Liver (tissue), 9 donors: ENCODE measurements around the gene FOXK1. TPM values are rescaled to one million over a fixed set of nuclear protein-coding genes. Genes with fewer than 3 reads are reported as not detected.

Experiments used
- DNase-seq: peaks from one replicate; pipeline ENCODE4 v3.0.0-alpha.2; 2017; ENCODE audit warnings: low spot score
- H3K27ac ChIP-seq, 2 donors: one replicate each; pipeline ENCODE4 v1.7.0; 2013; ENCODE audit warnings: inconsistent platforms in 2 of 2, low read length in 2 of 2, control low read depth in 1 of 2, low read depth in 1 of 2, mild to moderate bottlenecking in 1 of 2
- H3K27me3 ChIP-seq, 4 donors: one replicate each; pipeline versions ENCODE4 v1.6.1 to v1.7.0; 2013; ENCODE audit warnings: low read length in 3 of 4, inconsistent platforms in 1 of 4, mild to moderate bottlenecking in 1 of 4, moderate library complexity in 1 of 4; ENCODE audit not compliant: control insufficient read depth in 4 of 4, insufficient read depth in 4 of 4
- H3K36me3 ChIP-seq, 4 donors: one replicate each; pipeline versions ENCODE4 v1.6.1 to v1.7.0; 2013; ENCODE audit warnings: low read length in 3 of 4, mild to moderate bottlenecking in 3 of 4, low read depth in 1 of 4, moderate library complexity in 1 of 4; ENCODE audit not compliant: control insufficient read depth in 4 of 4, insufficient read depth in 3 of 4
- H3K4me1 ChIP-seq, 4 donors: one replicate each; pipeline versions ENCODE4 v1.6.1 to v1.7.0; 2013; ENCODE audit warnings: low read length in 3 of 4, mild to moderate bottlenecking in 3 of 4, moderate library complexity in 1 of 4; ENCODE audit not compliant: control insufficient read depth in 4 of 4, insufficient read depth in 4 of 4
- H3K4me3 ChIP-seq, 3 donors: one replicate each; pipeline versions ENCODE4 v1.6.1 to v1.7.0; 2013; ENCODE audit warnings: low read length in 3 of 3, control low read depth in 1 of 3, low read depth in 1 of 3, mild to moderate bottlenecking in 1 of 3
- H3K9ac ChIP-seq, 2 donors: one replicate each; pipeline ENCODE4 v1.7.0; 2013; ENCODE audit warnings: low read length in 2 of 2, mild to moderate bottlenecking in 2 of 2, moderate library complexity in 2 of 2, control low read depth in 1 of 2, low read depth in 1 of 2
- H3K9me3 ChIP-seq, 4 donors: one replicate each; pipeline versions ENCODE4 v1.6.1 to v1.7.0; 2013; ENCODE audit warnings: low read length in 3 of 4; ENCODE audit not compliant: control insufficient read depth in 4 of 4
- EGR1 ChIP-seq, 2 donors: IDR thresholded peaks; 2 replicates each; pipeline ENCODE4 v1.6.1; 2016 to 2018; ENCODE audit warnings: antibody characterized with exemption in 2 of 2, low read depth in 2 of 2
- FOXA1 ChIP-seq: IDR thresholded peaks from 2 replicates; pipeline ENCODE4 v1.6.1; 2016; ENCODE audit warnings: antibody characterized with exemption
- FOXA2 ChIP-seq: IDR thresholded peaks from 2 replicates; pipeline ENCODE4 v1.6.1; 2016; ENCODE audit warnings: antibody characterized with exemption
- GABPA ChIP-seq, 2 donors: IDR thresholded peaks in 1 of 2; conservative IDR thresholded peaks in 1 of 2; 2 replicates each; pipeline ENCODE4 v1.6.1; 2016; ENCODE audit warnings: antibody characterized with exemption in 2 of 2, mild to moderate bottlenecking in 1 of 2, moderate library complexity in 1 of 2
- HNF4A ChIP-seq, 2 donors: conservative IDR thresholded peaks; 2 replicates each; pipeline ENCODE4 v1.6.1; 2016; ENCODE audit warnings: antibody characterized with exemption in 2 of 2, mild to moderate bottlenecking in 2 of 2
- HNF4G ChIP-seq: IDR thresholded peaks from 2 replicates; pipeline ENCODE4 v1.6.1; 2016; ENCODE audit warnings: antibody characterized with exemption
- JUND ChIP-seq, 2 donors: IDR thresholded peaks; 2 replicates each; pipeline ENCODE4 v1.6.1; 2016; ENCODE audit warnings: antibody characterized with exemption in 2 of 2
- NR2F2 ChIP-seq: IDR thresholded peaks from 2 replicates; pipeline ENCODE4 v1.6.1; 2016; ENCODE audit warnings: antibody characterized with exemption
- RAD21 ChIP-seq, 2 donors: IDR thresholded peaks; 2 replicates each; pipeline ENCODE4 v1.6.1; 2016; ENCODE audit warnings: antibody characterized with exemption in 2 of 2, mild to moderate bottlenecking in 2 of 2
- RXRA ChIP-seq, 2 donors: IDR thresholded peaks; 2 replicates each; pipeline ENCODE4 v1.6.1; 2017 to 2018; ENCODE audit warnings: antibody characterized with exemption in 2 of 2, mild to moderate bottlenecking in 1 of 2
- SP1 ChIP-seq: IDR thresholded peaks from 2 replicates; pipeline ENCODE4 v1.6.1; 2018; ENCODE audit warnings: antibody characterized with exemption, mild to moderate bottlenecking
- TAF1 ChIP-seq: conservative IDR thresholded peaks from 2 replicates; pipeline ENCODE4 v1.6.1; 2016; ENCODE audit warnings: antibody characterized with exemption, mild to moderate bottlenecking
- YY1 ChIP-seq: IDR thresholded peaks from 2 replicates; pipeline ENCODE4 v1.6.1; 2016; ENCODE audit warnings: antibody characterized with exemption, mild to moderate bottlenecking
- WGBS: extraction: QIAGEN DNeasy Blood & Tissue Kit; methylation state at CpG from one replicate; pipeline ENCODE4 v1.1.7; 2013; 5-methylcytosine and 5-hydroxymethylcytosine counted together
- polyA plus RNA-seq, 2 donors: library from polyadenylated mRNA; stranded (reverse) in 1 of 2; unstranded in 1 of 2; fragments of 200-250 nt in 1 of 2; fragments of >200 nt in 1 of 2; fragmentation: Nextera tagmentation in 1 of 2; extraction: Ambion mirVana in 1 of 2; gene quantifications; one replicate each; pipeline versions ENCODE4 v1.2.1 to v1.2.3, GENCODE V29; 2013 to 2015
- total RNA-seq, 2 donors: library from RNA; depleted of rRNA; stranded (reverse); fragments of >200 nt; gene quantifications; one replicate each; pipeline ENCODE4 v1.2.3, GENCODE V29; 2014
- TF ChIP-seq, protein P1 (sequence below): IDR thresholded peaks from 2 replicates; pipeline ENCODE4 v1.6.1; 2016; ENCODE audit warnings: antibody characterized with exemption
- TF ChIP-seq, protein P2 (sequence below): IDR thresholded peaks from 2 replicates; pipeline ENCODE4 v1.6.1; 2016; ENCODE audit warnings: antibody characterized with exemption
- TF ChIP-seq, protein P3 (sequence below): IDR thresholded peaks from 2 replicates; pipeline ENCODE4 v1.6.1; 2016; ENCODE audit warnings: antibody characterized with exemption
- TF ChIP-seq, protein P4 (sequence below): fragments of 150-350 bp; IDR thresholded peaks from 2 replicates; pipeline ENCODE4 v1.5.1; 2017; ENCODE audit warnings: improper control_type of control experiment, low read depth, low read length; ENCODE audit not compliant: missing input control
- TF ChIP-seq, protein P5 (sequence below): IDR thresholded peaks from 2 replicates; pipeline ENCODE4 v1.6.1; 2016; ENCODE audit warnings: antibody characterized with exemption, mild to moderate bottlenecking
- donor health status: healthy.
- donor health status: healthy.
- donor health status: healthy.
- donor health status: healthy.
- donor health status: healthy.

Gene FOXK1
- total and polyA plus RNA-seq, 4 donors = 1.2 to 8.5 (median 4.4) TPM

DNA sequence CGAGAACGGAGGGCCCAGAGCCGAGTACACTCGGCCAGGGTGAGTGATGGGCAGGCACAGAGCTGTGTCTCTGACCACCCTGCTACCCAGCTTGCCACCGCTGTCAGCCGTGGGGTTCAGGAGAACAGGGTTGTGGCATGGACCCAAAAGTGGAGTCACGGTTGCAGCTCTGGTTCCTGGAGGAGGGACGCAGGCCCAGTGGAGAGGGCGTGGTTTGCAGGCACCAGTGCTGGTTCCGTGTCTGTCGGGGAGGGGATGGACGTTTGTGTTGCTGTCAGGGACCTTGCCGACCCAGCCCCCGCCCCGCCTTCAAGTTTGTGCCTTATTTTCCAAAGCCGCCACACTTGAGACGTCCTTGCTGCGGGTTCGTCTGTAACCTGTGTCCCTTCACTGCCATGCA is 48.2 kb downstream of the FOXK1 start:
- Histone ChIP-seq H3K36me3 (peaks cover 0 to 2% (median 0%) of the 10 kb centered on the region in 4 donors), H3K9ac (no peak overlapping the region), H3K27ac (no peak overlapping the region), H3K4me3 (no peak overlapping the region), H3K27me3 (no peaks in the 10 kb centered on the region), H3K9me3 (no peaks in the 10 kb centered on the region), H3K4me1 (peaks cover 0 to 14% (median 8%) of the 10 kb centered on the region in 4 donors)
- WGBS = 94% methylated on average over 19 of the region's 19 CpGs
- no peak for DNase-seq
- TF ChIP-seq FOXA1 (no peak), HNF4G (no peak), RXRA (IDR thresholded peaks at IDR 0.05) (no peak)

DNA sequence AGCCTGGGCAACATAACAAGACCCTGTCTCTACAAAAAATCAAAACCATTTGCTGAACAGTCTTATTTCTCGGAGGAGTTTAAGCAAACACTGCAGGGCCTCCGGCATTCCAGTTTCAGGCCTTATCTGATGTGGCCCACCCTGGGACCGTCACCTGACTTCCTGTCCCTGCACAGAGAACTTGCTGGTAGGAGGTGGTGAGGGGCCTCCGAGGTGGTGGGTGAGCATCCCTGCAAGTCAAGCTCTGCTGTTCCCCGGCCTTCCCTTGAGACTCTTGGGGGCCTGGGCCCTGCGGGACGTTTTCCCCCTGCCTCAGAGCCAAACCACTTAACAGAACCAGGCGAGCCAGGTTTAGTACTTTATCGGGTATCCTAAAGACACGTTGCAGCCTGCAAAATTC is 48.9 kb downstream of the FOXK1 start:
- no peaks in the 10 kb centered on the region for H3K27me3 ChIP-seq
- H3K4me3 ChIP-seq = no peak overlapping the region
- 87% methylated on average over 10 of the region's 10 CpGs for WGBS
- H3K9ac ChIP-seq = no peak overlapping the region
- H3K36me3 ChIP-seq = peaks cover 0 to 2% (median 0%) of the 10 kb centered on the region in 4 donors
- H3K4me1 ChIP-seq = peaks cover 0 to 7% (median 6%) of the 10 kb centered on the region in 4 donors
- TF ChIP-seq RAD21 (IDR thresholded peaks at IDR 0.05) = no peak
- TF ChIP-seq HNF4A (conservative IDR thresholded peaks at IDR 0.05) = no peak
- TF ChIP-seq HNF4G = no peak
- no peak overlapping the region for H3K27ac ChIP-seq
- no peaks in the 10 kb centered on the region for H3K9me3 ChIP-seq
- DNase-seq = no peak

DNA sequence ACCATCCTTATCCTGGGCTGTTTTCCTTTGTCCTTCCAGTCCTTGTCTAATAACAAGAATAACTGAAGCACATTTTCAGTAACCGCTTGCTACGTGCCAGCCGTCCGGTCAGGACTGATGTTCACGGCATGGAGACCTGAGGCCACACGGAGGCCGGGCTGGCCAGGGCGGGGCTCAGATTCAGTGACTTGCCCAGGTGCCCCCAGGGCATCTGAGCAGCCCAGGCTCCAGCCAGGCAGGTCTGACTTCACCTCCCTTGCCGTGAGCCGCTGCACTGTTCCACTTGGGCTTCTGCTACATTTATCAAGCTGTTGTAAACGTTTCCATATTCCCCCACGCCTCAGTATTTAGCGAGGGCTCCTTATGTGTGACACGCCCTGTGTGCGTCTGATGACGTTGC is 49.7 kb downstream of the FOXK1 start:
- Histone ChIP-seq H3K9ac (no peak overlapping the region), H3K4me1 (peaks cover 0 to under 1% (median 0%) of the 10 kb centered on the region in 4 donors), H3K36me3 (peaks cover 0 to 2% (median 0%) of the 10 kb centered on the region in 4 donors), H3K27me3 (no peaks in the 10 kb centered on the region), H3K27ac (no peak overlapping the region), H3K9me3 (no peaks in the 10 kb centered on the region), H3K4me3 (no peak overlapping the region)
- no peak for DNase-seq
- TF ChIP-seq SP1 = no peak
- TF ChIP-seq TAF1 = no peak
- TF ChIP-seq, protein P1, sequence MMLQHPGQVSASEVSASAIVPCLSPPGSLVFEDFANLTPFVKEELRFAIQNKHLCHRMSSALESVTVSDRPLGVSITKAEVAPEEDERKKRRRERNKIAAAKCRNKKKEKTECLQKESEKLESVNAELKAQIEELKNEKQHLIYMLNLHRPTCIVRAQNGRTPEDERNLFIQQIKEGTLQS = no peak
- TF ChIP-seq GABPA (IDR thresholded peaks at IDR 0.05 in 1 of 2, conservative IDR thresholded peaks at IDR 0.05 in 1 of 2) = no peak
- TF ChIP-seq RXRA (IDR thresholded peaks at IDR 0.05) = no peak
- TF ChIP-seq, protein P2, sequence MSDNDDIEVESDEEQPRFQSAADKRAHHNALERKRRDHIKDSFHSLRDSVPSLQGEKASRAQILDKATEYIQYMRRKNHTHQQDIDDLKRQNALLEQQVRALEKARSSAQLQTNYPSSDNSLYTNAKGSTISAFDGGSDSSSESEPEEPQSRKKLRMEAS = no peak
- TF ChIP-seq, protein P3, sequence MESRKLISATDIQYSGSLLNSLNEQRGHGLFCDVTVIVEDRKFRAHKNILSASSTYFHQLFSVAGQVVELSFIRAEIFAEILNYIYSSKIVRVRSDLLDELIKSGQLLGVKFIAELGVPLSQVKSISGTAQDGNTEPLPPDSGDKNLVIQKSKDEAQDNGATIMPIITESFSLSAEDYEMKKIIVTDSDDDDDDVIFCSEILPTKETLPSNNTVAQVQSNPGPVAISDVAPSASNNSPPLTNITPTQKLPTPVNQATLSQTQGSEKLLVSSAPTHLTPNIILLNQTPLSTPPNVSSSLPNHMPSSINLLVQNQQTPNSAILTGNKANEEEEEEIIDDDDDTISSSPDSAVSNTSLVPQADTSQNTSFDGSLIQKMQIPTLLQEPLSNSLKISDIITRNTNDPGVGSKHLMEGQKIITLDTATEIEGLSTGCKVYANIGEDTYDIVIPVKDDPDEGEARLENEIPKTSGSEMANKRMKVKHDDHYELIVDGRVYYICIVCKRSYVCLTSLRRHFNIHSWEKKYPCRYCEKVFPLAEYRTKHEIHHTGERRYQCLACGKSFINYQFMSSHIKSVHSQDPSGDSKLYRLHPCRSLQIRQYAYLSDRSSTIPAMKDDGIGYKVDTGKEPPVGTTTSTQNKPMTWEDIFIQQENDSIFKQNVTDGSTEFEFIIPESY = no peak
- no peak for TF ChIP-seq RAD21 (IDR thresholded peaks at IDR 0.05)
- TF ChIP-seq, protein P4, sequence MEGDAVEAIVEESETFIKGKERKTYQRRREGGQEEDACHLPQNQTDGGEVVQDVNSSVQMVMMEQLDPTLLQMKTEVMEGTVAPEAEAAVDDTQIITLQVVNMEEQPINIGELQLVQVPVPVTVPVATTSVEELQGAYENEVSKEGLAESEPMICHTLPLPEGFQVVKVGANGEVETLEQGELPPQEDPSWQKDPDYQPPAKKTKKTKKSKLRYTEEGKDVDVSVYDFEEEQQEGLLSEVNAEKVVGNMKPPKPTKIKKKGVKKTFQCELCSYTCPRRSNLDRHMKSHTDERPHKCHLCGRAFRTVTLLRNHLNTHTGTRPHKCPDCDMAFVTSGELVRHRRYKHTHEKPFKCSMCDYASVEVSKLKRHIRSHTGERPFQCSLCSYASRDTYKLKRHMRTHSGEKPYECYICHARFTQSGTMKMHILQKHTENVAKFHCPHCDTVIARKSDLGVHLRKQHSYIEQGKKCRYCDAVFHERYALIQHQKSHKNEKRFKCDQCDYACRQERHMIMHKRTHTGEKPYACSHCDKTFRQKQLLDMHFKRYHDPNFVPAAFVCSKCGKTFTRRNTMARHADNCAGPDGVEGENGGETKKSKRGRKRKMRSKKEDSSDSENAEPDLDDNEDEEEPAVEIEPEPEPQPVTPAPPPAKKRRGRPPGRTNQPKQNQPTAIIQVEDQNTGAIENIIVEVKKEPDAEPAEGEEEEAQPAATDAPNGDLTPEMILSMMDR = no peak
- no peak for TF ChIP-seq HNF4A (conservative IDR thresholded peaks at IDR 0.05)
- TF ChIP-seq JUND (IDR thresholded peaks at IDR 0.05) = no peak
- TF ChIP-seq FOXA2 = no peak
- TF ChIP-seq NR2F2 = no peak
- TF ChIP-seq EGR1 (IDR thresholded peaks at IDR 0.05; ENCODE audit: low read depth in 2 of 2) = no peak
- no peak for TF ChIP-seq HNF4G
- TF ChIP-seq FOXA1 = no peak
- TF ChIP-seq, protein P5, sequence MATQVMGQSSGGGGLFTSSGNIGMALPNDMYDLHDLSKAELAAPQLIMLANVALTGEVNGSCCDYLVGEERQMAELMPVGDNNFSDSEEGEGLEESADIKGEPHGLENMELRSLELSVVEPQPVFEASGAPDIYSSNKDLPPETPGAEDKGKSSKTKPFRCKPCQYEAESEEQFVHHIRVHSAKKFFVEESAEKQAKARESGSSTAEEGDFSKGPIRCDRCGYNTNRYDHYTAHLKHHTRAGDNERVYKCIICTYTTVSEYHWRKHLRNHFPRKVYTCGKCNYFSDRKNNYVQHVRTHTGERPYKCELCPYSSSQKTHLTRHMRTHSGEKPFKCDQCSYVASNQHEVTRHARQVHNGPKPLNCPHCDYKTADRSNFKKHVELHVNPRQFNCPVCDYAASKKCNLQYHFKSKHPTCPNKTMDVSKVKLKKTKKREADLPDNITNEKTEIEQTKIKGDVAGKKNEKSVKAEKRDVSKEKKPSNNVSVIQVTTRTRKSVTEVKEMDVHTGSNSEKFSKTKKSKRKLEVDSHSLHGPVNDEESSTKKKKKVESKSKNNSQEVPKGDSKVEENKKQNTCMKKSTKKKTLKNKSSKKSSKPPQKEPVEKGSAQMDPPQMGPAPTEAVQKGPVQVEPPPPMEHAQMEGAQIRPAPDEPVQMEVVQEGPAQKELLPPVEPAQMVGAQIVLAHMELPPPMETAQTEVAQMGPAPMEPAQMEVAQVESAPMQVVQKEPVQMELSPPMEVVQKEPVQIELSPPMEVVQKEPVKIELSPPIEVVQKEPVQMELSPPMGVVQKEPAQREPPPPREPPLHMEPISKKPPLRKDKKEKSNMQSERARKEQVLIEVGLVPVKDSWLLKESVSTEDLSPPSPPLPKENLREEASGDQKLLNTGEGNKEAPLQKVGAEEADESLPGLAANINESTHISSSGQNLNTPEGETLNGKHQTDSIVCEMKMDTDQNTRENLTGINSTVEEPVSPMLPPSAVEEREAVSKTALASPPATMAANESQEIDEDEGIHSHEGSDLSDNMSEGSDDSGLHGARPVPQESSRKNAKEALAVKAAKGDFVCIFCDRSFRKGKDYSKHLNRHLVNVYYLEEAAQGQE = no peak
- TF ChIP-seq YY1 = no peak
- WGBS = 97% methylated on average over 16 of the region's 16 CpGs
